Uterus (tissue), 4 donors: Measurements from ENCODE around the gene NEMP1. TPM values are rescaled to one million over a fixed set of nuclear protein-coding genes. Genes with fewer than 3 reads are reported as not detected.
A peak's percentile ranks its signal among the peaks of the same experiment; 100 is the strongest.
"Not testable (repeated sequence)": the region's sequence is repeated elsewhere in the genome, so short reads cannot be mapped to it uniquely, and the experiment has no call there.

Source experiments
- DNase-seq, 2 donors: peaks; one replicate each; pipeline ENCODE4 v3.0.0-alpha.2; 2019 to 2020
- H3K27ac ChIP-seq, 2 donors: fragments of 200-600 bp; sonication (generic); 1 replicate in 1 of 2; 2 replicates in 1 of 2; pipeline ENCODE4 v1.5.1; 2016 to 2018
- H3K27me3 ChIP-seq, 2 donors: fragments of 200-600 bp; sonication (generic); one replicate each; pipeline ENCODE4 v1.5.1; 2018 to 2019; ENCODE audit warnings: control low read depth in 1 of 2
- H3K36me3 ChIP-seq, 2 donors: fragments of 200-600 bp; sonication (generic); one replicate each; pipeline ENCODE4 v1.5.1; 2019; ENCODE audit warnings: control low read depth in 1 of 2
- H3K4me1 ChIP-seq, 2 donors: fragments of 200-600 bp; sonication (generic); one replicate each; pipeline ENCODE4 v1.5.1; 2018 to 2019; ENCODE audit warnings: control low read depth in 1 of 2
- H3K4me3 ChIP-seq, 2 donors: fragments of 200-600 bp; sonication (generic); 1 replicate in 1 of 2; 2 replicates in 1 of 2; pipeline ENCODE4 v1.5.1; 2018 to 2019; ENCODE audit warnings: mild to moderate bottlenecking in 1 of 2
- H3K9me3 ChIP-seq, 2 donors: fragments of 200-600 bp; sonication (generic); one replicate each; pipeline ENCODE4 v1.5.1; 2019; ENCODE audit warnings: control low read depth in 1 of 2
- CTCF ChIP-seq, 4 experiments: fragments of 200-600 bp in 2 of 4; fragments of 450-650 bp in 2 of 4; sonication (generic) in 2 of 4; IDR thresholded peaks; one replicate each; pipeline ENCODE4 v1.5.1; 2016 to 2019; ENCODE audit warnings: antibody characterized with exemption in 4 of 4, mild to moderate bottlenecking in 2 of 4, moderate library complexity in 1 of 4
- POLR2A ChIP-seq, 2 donors: fragments of 450-650 bp; IDR thresholded peaks; one replicate each; pipeline ENCODE4 v1.6.1; 2016; ENCODE audit warnings: antibody characterized with exemption in 2 of 2, mild to moderate bottlenecking in 1 of 2, moderate library complexity in 1 of 2
- intact Hi-C: fragments of 100-400 bp; cut with DNase I; formaldehyde crosslinking; loops from one replicate; pipeline ENCODE4 v1.15.1; 2023; ENCODE audit warnings: low total_unique reads
- total RNA-seq, 4 donors: library from RNA; depleted of rRNA in 3 of 4; stranded (reverse); fragments of >200 nt in 3 of 4; gene quantifications; one replicate each; pipeline versions ENCODE4 v1.1.0 to v1.2.4, GENCODE V29; 2014 to 2023
- donor health status: DM: yes; HTN: yes; CAD: no.

The NEMP1 gene
- total RNA-seq, 4 donors from 2014 or later: 1.5 to 18.0 (median 9.9) TPM

GRCh38 chr12:57057067-57057751 lies 21.4 kb downstream of the NEMP1 start:
- Histone ChIP-seq H3K4me1 (no peaks in the 10 kb centered on the region), H3K36me3 (no peaks in the 10 kb centered on the region), H3K27me3 (no peaks in the 10 kb centered on the region), H3K4me3 (no peak overlapping the region), H3K9me3 (no peaks in the 10 kb centered on the region), H3K27ac (peak overlapping the region; percentile 50 to 53)
- intact Hi-C loops: no loop called here
- TF ChIP-seq CTCF (IDR thresholded peaks at IDR 0.05) (no peak), POLR2A (IDR thresholded peaks at IDR 0.05) (no peak)
- no peak for DNase-seq

- Histone ChIP-seq H3K27ac (peak overlapping the region; percentile 50 to 53), H3K4me3 (no peak overlapping the region), H3K27me3 (no peaks in the 10 kb centered on the region), H3K4me1 (no peaks in the 10 kb centered on the region), H3K9me3 (no peaks in the 10 kb centered on the region), H3K36me3 (no peaks in the 10 kb centered on the region)
- DNase-seq: no peak
- intact Hi-C loops: no loop called here
- TF ChIP-seq POLR2A (IDR thresholded peaks at IDR 0.05) (no peak), CTCF (IDR thresholded peaks at IDR 0.05) (no peak)
Measured at GRCh38 chr12:57055824-57056223, 22.8 kb downstream of the NEMP1 start.

GRCh38 chr12:57053901-57054300 lies 24.7 kb downstream of the NEMP1 start:
- intact Hi-C loops, H3K36me3 ChIP-seq, H3K4me3 ChIP-seq: not testable (repeated sequence)

GRCh38 chr12:57053146-57053545 lies 25.4 kb downstream of the NEMP1 start:
- H3K27ac ChIP-seq, H3K27me3 ChIP-seq, H3K36me3 ChIP-seq, H3K9me3 ChIP-seq, intact Hi-C loops, H3K4me1 ChIP-seq, DNase-seq, H3K4me3 ChIP-seq: not testable (repeated sequence)

More at GRCh38 chr12:57053901-57054300, 24.7 kb downstream of the NEMP1 start:
- H3K4me1 ChIP-seq, DNase-seq, H3K9me3 ChIP-seq, H3K27me3 ChIP-seq, H3K27ac ChIP-seq: not testable (repeated sequence)

- intact Hi-C loops: no loop called here
- H3K4me3 ChIP-seq: no peak overlapping the region
- no peaks in the 10 kb centered on the region for H3K9me3 ChIP-seq
- no peaks in the 10 kb centered on the region for H3K4me1 ChIP-seq
- TF ChIP-seq POLR2A (IDR thresholded peaks at IDR 0.05) (no peak), CTCF (IDR thresholded peaks at IDR 0.05) (no peak)
- DNase-seq: no peak
- no peak overlapping the region for H3K27ac ChIP-seq
- no peaks in the 10 kb centered on the region for H3K27me3 ChIP-seq
- H3K36me3 ChIP-seq: no peaks in the 10 kb centered on the region
Measured at GRCh38 chr12:57051011-57051410, 27.6 kb downstream of the NEMP1 start.

- H3K27ac ChIP-seq: no peak within 1 kb of the TSS
- H3K36me3 ChIP-seq: no peaks in the 10 kb centered on the region
- no peak for DNase-seq
- H3K4me1 ChIP-seq: no peaks in the 10 kb centered on the region
- no peaks in the 10 kb centered on the region for H3K9me3 ChIP-seq
- TF ChIP-seq CTCF (IDR thresholded peaks at IDR 0.05) (no peak), POLR2A (IDR thresholded peaks at IDR 0.05) (no peak)
- intact Hi-C loops: no loop called here
- no peak within 1 kb of the TSS for H3K4me3 ChIP-seq
- H3K27me3 ChIP-seq: no peaks in the 10 kb centered on the region
Measured at GRCh38 chr12:57049890-57050289, 28.7 kb downstream of the NEMP1 start, which contains the start of gene MYO1A. TSS of gene MYO1A (minus strand) at chr12:57050129. CDS start at chr12:57048323, 1,806 bp downstream.
